Uterus (tissue), 2 donors: ENCODE data around the gene CCDC124.

Experiments
- POLR2A ChIP-seq, 2 donors: fragments of 450-650 bp; IDR thresholded peaks; one replicate each; pipeline ENCODE4 v1.6.1; 2016; ENCODE audit warnings: antibody characterized with exemption in 2 of 2, mild to moderate bottlenecking in 1 of 2, moderate library complexity in 1 of 2
- TF ChIP-seq, protein P1 (sequence below), 4 experiments: fragments of 200-600 bp in 2 of 4; fragments of 450-650 bp in 2 of 4; sonication (generic) in 2 of 4; IDR thresholded peaks; one replicate each; pipeline ENCODE4 v1.5.1; 2016 to 2019; ENCODE audit warnings: antibody characterized with exemption in 4 of 4, mild to moderate bottlenecking in 2 of 4, moderate library complexity in 1 of 4

GRCh38 chr19:17954401-17954800 is 21.6 kb downstream of the CCDC124 start:
- TF ChIP-seq, protein P1, sequence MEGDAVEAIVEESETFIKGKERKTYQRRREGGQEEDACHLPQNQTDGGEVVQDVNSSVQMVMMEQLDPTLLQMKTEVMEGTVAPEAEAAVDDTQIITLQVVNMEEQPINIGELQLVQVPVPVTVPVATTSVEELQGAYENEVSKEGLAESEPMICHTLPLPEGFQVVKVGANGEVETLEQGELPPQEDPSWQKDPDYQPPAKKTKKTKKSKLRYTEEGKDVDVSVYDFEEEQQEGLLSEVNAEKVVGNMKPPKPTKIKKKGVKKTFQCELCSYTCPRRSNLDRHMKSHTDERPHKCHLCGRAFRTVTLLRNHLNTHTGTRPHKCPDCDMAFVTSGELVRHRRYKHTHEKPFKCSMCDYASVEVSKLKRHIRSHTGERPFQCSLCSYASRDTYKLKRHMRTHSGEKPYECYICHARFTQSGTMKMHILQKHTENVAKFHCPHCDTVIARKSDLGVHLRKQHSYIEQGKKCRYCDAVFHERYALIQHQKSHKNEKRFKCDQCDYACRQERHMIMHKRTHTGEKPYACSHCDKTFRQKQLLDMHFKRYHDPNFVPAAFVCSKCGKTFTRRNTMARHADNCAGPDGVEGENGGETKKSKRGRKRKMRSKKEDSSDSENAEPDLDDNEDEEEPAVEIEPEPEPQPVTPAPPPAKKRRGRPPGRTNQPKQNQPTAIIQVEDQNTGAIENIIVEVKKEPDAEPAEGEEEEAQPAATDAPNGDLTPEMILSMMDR (IDR thresholded peaks at IDR 0.05), result no peak
- TF ChIP-seq POLR2A (IDR thresholded peaks at IDR 0.05), result no peak
